Smooth muscle cell (in vitro differentiated cells): ENCODE results near the gene ARHGAP18. TPM values are rescaled to one million over a fixed set of nuclear protein-coding genes. Genes with fewer than 3 reads are reported as not detected.

ENCODE experiments used
- DNase-seq: peaks from one replicate; lab custom pipeline; 2025; ENCODE audit not compliant: unreplicated experiment; lab: John Stamatoyannopoulos, UW
- H2AFZ ChIP-seq: fragments of 200-600 bp; sonication (generic); 2 replicates; pipeline ENCODE4 v1.6.0; 2016; ENCODE audit warnings: antibody characterized with exemption, low read depth, mild to moderate bottlenecking
- H3F3A ChIP-seq: fragments of 200-600 bp; sonication (generic); 2 replicates; pipeline ENCODE4 v1.6.0; 2017; ENCODE audit warnings: antibody characterized with exemption, low read depth
- H3K27ac ChIP-seq: fragments of 200-600 bp; sonication (generic); 2 replicates; pipeline ENCODE4 v1.5.1; 2016; ENCODE audit warnings: low read depth, mild to moderate bottlenecking
- H3K27me3 ChIP-seq: fragments of 200-600 bp; sonication (generic); 2 replicates; pipeline ENCODE4 v1.6.1; 2016; ENCODE audit warnings: low read depth, mild to moderate bottlenecking
- H3K36me3 ChIP-seq: fragments of 200-600 bp; sonication (generic); 2 replicates; pipeline ENCODE4 v1.5.1; 2016; ENCODE audit warnings: low read depth
- H3K4me1 ChIP-seq: fragments of 200-600 bp; sonication (generic); 2 replicates; pipeline ENCODE4 v1.5.1; 2016; ENCODE audit warnings: low read depth
- H3K4me2 ChIP-seq: fragments of 200-600 bp; sonication (generic); 2 replicates; pipeline ENCODE4 v1.6.0; 2016; ENCODE audit warnings: mild to moderate bottlenecking
- H3K4me3 ChIP-seq: fragments of 200-600 bp; sonication (generic); 2 replicates; pipeline ENCODE4 v1.5.1; 2016; ENCODE audit warnings: mild to moderate bottlenecking
- H3K79me2 ChIP-seq: fragments of 200-600 bp; sonication (generic); 2 replicates; pipeline ENCODE4 v1.6.0; 2016; ENCODE audit warnings: low read depth, mild to moderate bottlenecking
- H3K9ac ChIP-seq: fragments of 200-600 bp; sonication (generic); 2 replicates; pipeline ENCODE4 v1.6.0; 2016; ENCODE audit warnings: low read depth
- H3K9me3 ChIP-seq: fragments of 200-600 bp; sonication (generic); replicated peaks from 2 replicates; pipeline ENCODE4 v1.5.1; 2016; ENCODE audit warnings: low read depth
- H4K20me1 ChIP-seq: fragments of 200-600 bp; sonication (generic); 2 replicates; pipeline ENCODE4 v1.6.0; 2016; ENCODE audit warnings: low read depth
- CTCF ChIP-seq: fragments of 200-600 bp; sonication (generic); IDR thresholded peaks from 2 replicates; pipeline ENCODE4 v1.5.1; 2017; ENCODE audit warnings: borderline replicate concordance, mild to moderate bottlenecking, antibody characterized with exemption; ENCODE audit not compliant: insufficient read depth, poor library complexity, severe bottlenecking
- WGBS: methylation state at CpG from one replicate; pipeline ENCODE4 v1.1.7; 2016; ENCODE audit warnings: low lambda C conversion rate; 5-methylcytosine and 5-hydroxymethylcytosine counted together
- polyA plus RNA-seq: library from polyadenylated mRNA; unstranded; fragments of >200 nt; fragmentation: Nextera tagmentation; extraction: Ambion mirVana; gene quantifications from 2 replicates; pipeline ENCODE4 v1.2.1, GENCODE V29; 2016
- total RNA-seq: library from RNA; depleted of rRNA; stranded (reverse); fragments of >200 nt; gene quantifications from 2 replicates; pipeline ENCODE4 v1.2.3, GENCODE V29; 2014

ARHGAP18 gene
- total and polyA plus RNA-seq, 2 experiments from 2014 or later = 3.2 to 9.6 TPM

GRCh38 chr6:129619579-129620233 lies 90.3 kb downstream of the ARHGAP18 start:
- no peaks in the 10 kb centered on the region for H3K36me3 ChIP-seq
- no peak overlapping the region for H3K27ac ChIP-seq
- H3K9ac ChIP-seq = no peak overlapping the region
- H2AFZ ChIP-seq = no peak overlapping the region
- 96% methylated on average over 1 of the region's 2 CpGs for WGBS
- no peaks in the 10 kb centered on the region for H3F3A ChIP-seq
- no peaks in the 10 kb centered on the region for H3K4me1 ChIP-seq
- no peak overlapping the region for H3K4me2 ChIP-seq
- no peaks in the 10 kb centered on the region for H4K20me1 ChIP-seq
- no peak for DNase-seq
- no peaks in the 10 kb centered on the region for H3K9me3 ChIP-seq
- TF ChIP-seq CTCF = no peak
- H3K27me3 ChIP-seq = no peaks in the 10 kb centered on the region
- H3K79me2 ChIP-seq = no peaks in the 10 kb centered on the region
- no peak overlapping the region for H3K4me3 ChIP-seq

GRCh38 chr6:129617986-129618385 lies 92.0 kb downstream of the ARHGAP18 start:
- Histone ChIP-seq H3K4me2 (no peak overlapping the region), H3K4me1 (no peaks in the 10 kb centered on the region), H3K27ac (no peak overlapping the region), H3K9ac (no peak overlapping the region), H3K9me3 (no peaks in the 10 kb centered on the region), H4K20me1 (no peaks in the 10 kb centered on the region), H3K79me2 (no peaks in the 10 kb centered on the region), H3K27me3 (no peaks in the 10 kb centered on the region), H3K36me3 (no peaks in the 10 kb centered on the region), H2AFZ (no peak overlapping the region), H3F3A (no peaks in the 10 kb centered on the region), H3K4me3 (no peak overlapping the region)
- no peak for DNase-seq
- no peak for TF ChIP-seq CTCF

GRCh38 chr6:129615496-129615895 lies 94.5 kb downstream of the ARHGAP18 start:
- Histone ChIP-seq H2AFZ (no peak overlapping the region), H3K27me3 (no peaks in the 10 kb centered on the region), H3K4me3 (no peak overlapping the region), H3K4me2 (no peak overlapping the region), H3F3A (no peaks in the 10 kb centered on the region), H3K36me3 (no peaks in the 10 kb centered on the region), H3K4me1 (no peaks in the 10 kb centered on the region), H3K27ac (no peak overlapping the region), H4K20me1 (no peaks in the 10 kb centered on the region), H3K9ac (no peak overlapping the region), H3K9me3 (no peaks in the 10 kb centered on the region), H3K79me2 (no peaks in the 10 kb centered on the region)
- 72% methylated on average over 3 of the region's 3 CpGs for WGBS
- TF ChIP-seq CTCF = no peak
- no peak for DNase-seq

- WGBS = 90% methylated on average over 1 of the region's 1 CpG
- no peak for TF ChIP-seq CTCF
- no peaks in the 10 kb centered on the region for H3K36me3 ChIP-seq
Measured at GRCh38 chr6:129615020-129615419, 95.0 kb downstream of the ARHGAP18 start.

More at GRCh38 chr6:129615020-129615419, 95.0 kb downstream of the ARHGAP18 start:
- Histone ChIP-seq H3K4me2 (no peak overlapping the region), H4K20me1 (no peaks in the 10 kb centered on the region), H3K4me1 (no peaks in the 10 kb centered on the region), H3K9me3 (no peaks in the 10 kb centered on the region), H3K79me2 (no peaks in the 10 kb centered on the region), H3K27ac (no peak overlapping the region), H2AFZ (no peak overlapping the region), H3F3A (no peaks in the 10 kb centered on the region), H3K4me3 (no peak overlapping the region), H3K27me3 (no peaks in the 10 kb centered on the region), H3K9ac (no peak overlapping the region)
- DNase-seq = no peak
